ENCODE measurements around the gene PTPRF. TPM values are rescaled to one million over a fixed set of nuclear protein-coding genes. Genes with fewer than 3 reads are reported as not detected.
"Not testable (repeated sequence)": the region's sequence is repeated elsewhere in the genome, so short reads cannot be mapped to it uniquely, and the experiment has no call there.

PTPRF gene
- polyA plus RNA-seq, 1 experiment, result 97.0 TPM

DNA sequence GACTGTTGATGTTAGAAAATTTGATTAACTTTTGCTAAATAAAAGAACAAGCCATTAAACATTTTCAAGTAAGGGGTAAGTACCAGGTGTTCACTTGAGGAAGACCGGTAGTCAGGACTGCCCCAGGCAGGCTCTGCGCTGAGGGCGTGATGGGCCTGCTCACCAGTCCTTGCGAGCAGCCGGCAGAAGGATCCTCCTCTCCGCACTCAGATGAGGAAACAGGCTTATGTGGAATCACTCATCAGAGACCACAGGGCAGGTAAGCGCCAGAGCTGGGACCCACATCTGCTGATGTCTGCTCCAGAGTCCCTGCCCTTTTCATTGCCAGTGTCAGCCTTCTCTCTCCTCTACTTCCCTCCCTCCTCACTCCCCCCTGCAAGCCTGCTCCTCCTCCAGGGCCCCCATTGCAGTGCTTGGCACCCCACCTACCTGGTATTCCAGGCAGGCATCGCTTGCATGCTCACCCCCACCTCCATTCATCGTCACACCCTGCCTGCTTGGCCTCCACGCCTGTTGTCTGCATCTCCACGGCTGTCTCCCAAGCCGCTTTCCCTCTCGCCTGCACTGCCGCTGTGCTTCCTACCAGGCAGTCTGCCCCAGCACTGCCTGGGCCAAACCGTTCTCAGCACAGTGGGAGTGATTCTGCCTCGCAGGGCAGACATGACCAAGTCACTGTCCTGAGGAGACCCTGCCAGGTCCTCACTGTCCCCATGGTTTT lies 94.5 kb downstream of the PTPRF start:
- DNase-seq (ENCODE audit: low read depth), result no peak
- POLR2A ChIA-PET, result no interaction called here
- TF ChIP-seq, protein P1, sequence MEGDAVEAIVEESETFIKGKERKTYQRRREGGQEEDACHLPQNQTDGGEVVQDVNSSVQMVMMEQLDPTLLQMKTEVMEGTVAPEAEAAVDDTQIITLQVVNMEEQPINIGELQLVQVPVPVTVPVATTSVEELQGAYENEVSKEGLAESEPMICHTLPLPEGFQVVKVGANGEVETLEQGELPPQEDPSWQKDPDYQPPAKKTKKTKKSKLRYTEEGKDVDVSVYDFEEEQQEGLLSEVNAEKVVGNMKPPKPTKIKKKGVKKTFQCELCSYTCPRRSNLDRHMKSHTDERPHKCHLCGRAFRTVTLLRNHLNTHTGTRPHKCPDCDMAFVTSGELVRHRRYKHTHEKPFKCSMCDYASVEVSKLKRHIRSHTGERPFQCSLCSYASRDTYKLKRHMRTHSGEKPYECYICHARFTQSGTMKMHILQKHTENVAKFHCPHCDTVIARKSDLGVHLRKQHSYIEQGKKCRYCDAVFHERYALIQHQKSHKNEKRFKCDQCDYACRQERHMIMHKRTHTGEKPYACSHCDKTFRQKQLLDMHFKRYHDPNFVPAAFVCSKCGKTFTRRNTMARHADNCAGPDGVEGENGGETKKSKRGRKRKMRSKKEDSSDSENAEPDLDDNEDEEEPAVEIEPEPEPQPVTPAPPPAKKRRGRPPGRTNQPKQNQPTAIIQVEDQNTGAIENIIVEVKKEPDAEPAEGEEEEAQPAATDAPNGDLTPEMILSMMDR (IDR thresholded peaks at IDR 0.05; ENCODE audit: insufficient read depth, low read depth, low read length), result no peak

DNA sequence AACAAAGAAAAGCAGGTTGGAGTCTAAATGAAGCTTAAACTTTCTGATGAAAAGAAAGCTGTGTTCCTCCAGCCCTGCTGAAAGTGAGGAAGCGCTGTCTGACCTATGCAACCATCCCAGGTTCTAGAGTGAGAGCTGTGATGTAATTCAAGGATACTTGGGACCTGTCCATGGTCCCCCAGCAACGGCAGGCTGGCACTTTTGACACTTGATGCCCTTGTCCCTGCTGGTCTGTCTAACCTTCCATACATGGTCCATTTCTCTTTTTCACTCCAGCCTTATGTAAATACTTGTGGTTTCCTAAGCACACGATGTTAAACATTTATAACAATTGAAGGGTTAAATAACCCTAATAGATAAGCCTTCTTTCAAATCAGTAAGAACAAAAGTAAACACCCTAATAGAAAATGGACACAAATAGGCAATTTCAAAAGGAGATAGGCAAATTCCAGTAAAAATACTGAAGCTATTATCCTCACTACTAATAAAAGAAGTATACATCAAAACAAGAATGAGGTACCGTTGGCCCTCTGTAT lies 101.5 kb downstream of the PTPRF start:
- Histone ChIP-seq H3K4me3 (ENCODE audit: low read depth, low read length) (no peak overlapping the region), H3K36me3 (ENCODE audit: control insufficient read depth, insufficient read depth, low read length) (no peaks in the 10 kb centered on the region), H3K27me3 (ENCODE audit: control insufficient read depth, insufficient read depth, low read length) (no peaks in the 10 kb centered on the region)
- TF ChIP-seq, protein P1 (IDR thresholded peaks at IDR 0.05; ENCODE audit: insufficient read depth, low read depth, low read length), result no peak
- CTCF ChIA-PET, result no interaction called here
- POLR2A ChIA-PET, result no interaction called here
- no peak for DNase-seq (ENCODE audit: low read depth)

More for the DNA sequence above, 94.5 kb downstream of the PTPRF start:
- CTCF ChIA-PET, result no interaction called here
- Histone ChIP-seq H3K36me3 (ENCODE audit: control insufficient read depth, insufficient read depth, low read length) (peaks cover 17% of the 10 kb centered on the region), H3K27me3 (ENCODE audit: control insufficient read depth, insufficient read depth, low read length) (no peaks in the 10 kb centered on the region), H3K4me3 (ENCODE audit: low read depth, low read length) (no peak overlapping the region)

DNA sequence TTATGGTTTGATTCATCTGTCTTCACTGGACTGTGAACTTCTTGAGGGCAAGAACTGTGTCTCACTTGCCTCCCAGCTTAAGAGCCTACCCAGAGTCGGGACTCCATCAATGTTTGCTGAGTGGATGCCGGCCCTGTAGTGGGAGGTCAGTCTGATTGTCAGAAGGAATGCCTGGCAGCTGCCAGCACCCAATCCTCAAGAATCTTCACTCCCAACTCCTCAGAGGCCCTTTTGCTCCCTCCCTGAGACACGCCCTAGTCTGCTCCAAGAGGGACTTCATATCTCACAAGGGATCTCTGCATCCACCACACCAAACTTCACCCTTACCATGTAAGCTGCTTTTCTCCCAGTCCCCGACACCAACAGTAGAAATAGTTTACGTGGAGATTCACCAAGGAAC lies 104.0 kb downstream of the PTPRF start:
- CTCF ChIA-PET, result interaction anchor here (0.8 to 1.0 kb wide), 2 partner anchors 11 to 16 kb away, joined by 3 to 4 read pairs; partner anchors contain the start of gene KDM4A
- H3K36me3 ChIP-seq (ENCODE audit: control insufficient read depth, insufficient read depth, low read length), result no peaks in the 10 kb centered on the region
- H3K4me3 ChIP-seq (ENCODE audit: low read depth, low read length), result no peak overlapping the region
- POLR2A ChIA-PET, result no interaction called here
- TF ChIP-seq, protein P1 (IDR thresholded peaks at IDR 0.05; ENCODE audit: insufficient read depth, low read depth, low read length), result no peak
- H3K27me3 ChIP-seq (ENCODE audit: control insufficient read depth, insufficient read depth, low read length), result no peaks in the 10 kb centered on the region
- no peak for DNase-seq (ENCODE audit: low read depth)

DNA sequence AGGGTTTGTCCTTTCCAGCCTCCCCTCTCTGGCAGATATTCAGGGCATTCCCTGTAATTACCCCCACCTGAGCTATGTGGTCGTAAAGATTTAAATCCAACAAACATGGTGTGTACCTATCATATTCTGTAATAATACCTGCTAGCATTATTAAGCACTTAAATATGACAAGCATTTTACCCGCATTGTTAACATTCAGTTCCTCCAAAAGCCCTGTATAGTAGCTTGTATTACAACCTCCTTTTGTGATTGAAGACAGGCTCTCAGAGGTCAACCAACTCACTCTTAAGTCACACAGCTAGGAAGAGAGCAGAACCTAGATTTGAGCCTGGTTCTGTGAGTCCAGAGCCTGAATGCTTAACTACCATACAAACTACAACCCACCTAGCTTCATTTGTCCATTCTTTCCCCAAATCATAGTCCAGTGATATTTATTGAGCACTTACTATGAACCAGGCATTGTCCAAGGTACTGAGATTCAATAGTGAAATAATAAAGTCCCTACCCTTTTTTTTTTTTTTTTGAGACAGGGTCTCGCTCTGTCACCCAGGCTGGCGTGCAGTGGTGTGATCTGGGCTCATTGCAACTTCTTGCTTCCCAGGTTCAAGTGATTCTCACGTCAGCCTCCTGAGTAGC lies 105.4 kb downstream of the PTPRF start:
- CTCF ChIA-PET, result interaction anchor here (0.8 to 0.9 kb wide), 2 partner anchors 10 to 17 kb away, joined by 3 read pairs; no protein-coding TSS in a partner anchor

DNA sequence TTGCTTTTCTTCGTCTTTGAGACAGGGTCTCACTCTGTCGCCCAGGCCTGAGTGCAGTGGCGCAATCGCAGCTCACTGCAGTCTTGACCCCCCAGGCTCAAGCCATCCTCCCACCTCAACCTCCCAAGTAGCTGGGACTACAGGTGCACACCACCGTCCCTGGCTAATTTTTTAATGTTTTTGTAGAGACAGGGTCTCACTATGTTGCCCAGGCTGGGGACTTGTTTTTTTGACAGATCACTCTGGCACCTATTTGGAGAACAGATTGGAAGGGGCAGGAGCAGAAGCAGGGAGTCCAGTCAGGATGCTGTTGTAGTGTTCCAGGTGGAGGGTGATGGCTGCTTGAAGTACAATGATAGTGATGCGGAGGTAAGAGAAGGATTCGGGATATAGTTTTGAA lies 106.6 kb downstream of the PTPRF start:
- Histone ChIP-seq H3K4me3 (ENCODE audit: low read depth, low read length) (no peak overlapping the region), H3K36me3 (ENCODE audit: control insufficient read depth, insufficient read depth, low read length) (no peaks in the 10 kb centered on the region), H3K27me3 (ENCODE audit: control insufficient read depth, insufficient read depth, low read length) (no peaks in the 10 kb centered on the region)
- TF ChIP-seq, protein P1 (IDR thresholded peaks at IDR 0.05; ENCODE audit: insufficient read depth, low read depth, low read length), result no peak
- CTCF ChIA-PET, result no interaction called here
- no peak for DNase-seq (ENCODE audit: low read depth)
- POLR2A ChIA-PET, result no interaction called here

More for the DNA sequence above, 105.4 kb downstream of the PTPRF start:
- H3K36me3 ChIP-seq (ENCODE audit: control insufficient read depth, insufficient read depth, low read length), result no peaks in the 10 kb centered on the region
- H3K4me3 ChIP-seq (ENCODE audit: low read depth, low read length), result no peak overlapping the region
- POLR2A ChIA-PET, result no interaction called here
- TF ChIP-seq, protein P1 (IDR thresholded peaks at IDR 0.05; ENCODE audit: insufficient read depth, low read depth, low read length), result no peak
- no peaks in the 10 kb centered on the region for H3K27me3 ChIP-seq (ENCODE audit: control insufficient read depth, insufficient read depth, low read length)
- DNase-seq (ENCODE audit: low read depth), result no peak

DNA sequence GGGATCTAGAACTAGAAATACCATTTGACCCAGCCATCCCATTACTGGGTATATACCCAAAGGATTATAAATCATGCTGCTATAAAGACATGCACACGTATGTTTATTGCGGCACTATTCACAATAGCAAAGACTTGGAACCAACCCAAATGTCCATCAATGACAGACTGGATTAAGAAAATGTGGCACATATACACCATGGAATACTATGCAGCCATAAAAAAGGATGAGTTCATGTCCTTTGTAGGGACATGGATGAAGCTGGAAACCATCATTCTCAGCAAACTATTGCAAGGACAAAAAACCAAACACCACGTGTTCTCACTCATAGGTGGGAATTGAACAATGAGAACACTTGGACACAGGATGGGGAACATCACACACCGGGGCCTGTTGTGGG lies 107.7 kb downstream of the PTPRF start:
- H3K4me3 ChIP-seq (ENCODE audit: low read depth, low read length); H3K36me3 ChIP-seq (ENCODE audit: control insufficient read depth, insufficient read depth, low read length); POLR2A ChIA-PET; CTCF ChIA-PET; DNase-seq (ENCODE audit: low read depth); H3K27me3 ChIP-seq (ENCODE audit: control insufficient read depth, insufficient read depth, low read length): not testable (repeated sequence)

Measured in BJ (cell line).